Superior temporal gyrus (tissue), 1 donor: ENCODE results near the gene TRPM3.

Experiments
- DNase-seq: peaks from one replicate; pipeline ENCODE4 v3.0.0-alpha.2; 2016; ENCODE audit errors: extremely low spot score

Gene TRPM3

DNA sequence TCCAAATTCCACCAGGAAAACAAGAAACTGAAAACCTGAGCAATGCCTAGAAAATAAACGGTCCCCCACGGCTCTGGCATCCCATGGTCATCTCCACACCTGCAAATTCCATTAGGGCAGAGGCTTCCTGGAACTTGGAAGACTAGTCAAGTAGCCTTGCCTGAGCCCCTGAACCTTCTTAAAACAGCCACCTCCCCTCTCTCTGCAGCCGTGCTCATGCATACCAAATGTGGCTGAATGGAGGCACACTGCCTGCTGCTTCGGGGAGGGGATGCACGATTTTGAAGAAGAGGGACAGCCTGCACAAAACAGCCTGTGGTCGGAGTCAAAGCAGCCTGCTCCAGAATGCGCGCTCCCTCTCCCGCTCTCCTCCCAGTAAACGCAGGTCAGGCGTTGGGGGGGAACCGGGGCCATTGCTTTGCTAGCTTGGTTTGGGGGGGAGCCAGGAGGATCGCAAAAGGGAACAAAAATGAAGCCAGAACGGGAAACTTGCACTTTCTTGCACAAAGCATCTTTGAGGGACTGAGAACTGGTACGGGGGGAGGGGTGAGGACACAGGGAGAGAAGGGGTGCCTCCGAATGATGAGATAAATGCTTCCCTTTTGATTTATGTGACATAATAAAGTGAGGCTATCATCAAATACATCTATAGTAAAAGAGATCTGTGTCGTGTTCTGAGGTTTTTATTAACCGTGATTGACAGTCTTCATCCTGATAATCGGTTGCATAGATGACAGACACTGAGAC is at the start of gene TRPM3:
Gene TRPM3 (minus strand): TSS at position 347 of the 747 bp plus-strand sequence. CDS start 267 bp downstream, at position 80.
- DNase-seq = no peak

- no peak for DNase-seq
Observed at GRCh38 chr9:71168418-71168817, 47.0 kb upstream of the TRPM3 start.

- no peak for DNase-seq
Observed at GRCh38 chr9:71162126-71162525, 40.7 kb upstream of the TRPM3 start.

DNA sequence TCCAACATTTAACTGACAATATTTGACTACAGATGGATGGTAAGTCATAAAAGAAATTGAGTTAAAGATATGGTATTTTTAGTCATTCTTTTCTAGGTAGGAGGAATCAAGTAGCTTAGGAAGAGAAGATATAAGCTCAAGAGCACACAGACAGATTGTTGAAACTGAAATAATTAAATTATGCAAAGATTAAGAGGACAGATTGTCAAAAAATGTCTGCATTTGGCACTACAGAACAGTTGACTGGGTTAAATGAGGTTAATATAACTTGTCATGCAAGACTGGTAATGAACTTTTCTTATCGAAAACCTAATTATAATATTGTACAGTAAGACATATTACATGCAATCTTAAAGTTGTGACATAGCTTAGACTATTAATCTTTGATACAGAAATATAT is 36.3 kb upstream of the TRPM3 start:
- DNase-seq = no peak

GRCh38 chr9:71147368-71147767 is 25.9 kb upstream of the TRPM3 start:
- no peak for DNase-seq

DNA sequence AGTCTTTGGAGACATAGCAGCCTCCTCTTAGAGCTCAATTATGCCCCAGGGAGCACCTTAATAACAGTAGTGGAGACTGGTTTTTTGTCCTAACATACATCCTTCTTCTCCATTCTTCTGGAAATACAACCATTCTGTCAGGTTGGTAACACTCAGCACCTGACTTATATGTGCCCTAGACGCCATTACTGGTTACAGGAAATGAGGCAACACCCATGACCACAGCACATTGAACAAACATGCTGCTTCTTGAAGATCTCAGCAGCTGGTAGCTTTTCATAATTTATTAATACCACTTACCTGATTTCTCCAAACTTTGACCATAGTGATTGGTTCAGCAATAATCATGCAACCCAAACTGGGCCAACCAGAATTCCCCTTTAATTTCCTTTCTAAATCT is 25.1 kb upstream of the TRPM3 start:
- DNase-seq = no peak

DNA sequence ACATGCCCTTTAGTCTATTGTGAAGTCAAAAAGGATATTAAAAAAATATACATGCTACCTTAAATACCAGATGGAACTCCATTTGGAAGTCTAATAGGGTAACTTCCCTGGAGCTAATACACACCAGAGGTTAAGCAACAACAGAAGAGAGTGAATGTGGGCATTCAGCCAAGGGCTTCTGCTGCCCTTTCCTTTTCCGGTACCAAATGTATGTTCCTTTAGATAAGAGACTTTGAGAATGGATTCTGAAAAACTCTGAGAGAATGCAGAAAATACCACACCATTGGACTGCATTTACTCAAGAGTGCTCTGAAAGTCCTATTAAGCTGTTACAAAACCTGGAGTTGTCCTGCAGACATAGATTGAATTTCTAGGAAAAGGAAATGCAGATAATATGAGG is 23.8 kb upstream of the TRPM3 start:
- DNase-seq = no peak

DNA sequence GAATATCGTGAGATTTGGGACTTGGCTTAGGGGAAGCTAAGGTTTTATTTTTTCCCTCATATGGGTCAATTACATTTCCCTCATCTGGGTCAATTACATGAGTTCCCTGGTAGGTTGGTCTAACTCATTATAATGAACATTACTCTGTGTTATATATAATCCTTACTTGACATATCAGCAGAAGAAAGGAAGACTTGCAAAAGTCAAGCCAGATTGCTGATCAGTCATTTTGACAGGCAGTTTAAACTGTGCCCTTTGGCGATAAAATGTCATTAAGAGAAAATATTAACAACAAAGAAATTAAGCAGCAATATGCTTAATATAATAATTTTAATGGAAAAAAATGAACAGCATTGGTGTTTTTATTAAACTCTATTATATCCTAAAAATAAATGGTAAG is 23.1 kb upstream of the TRPM3 start:
- DNase-seq = no peak

- DNase-seq = no peak
Observed at GRCh38 chr9:71136696-71137095, 15.3 kb upstream of the TRPM3 start.

- DNase-seq = no peak
Observed at GRCh38 chr9:71131145-71131544, 9.7 kb upstream of the TRPM3 start.

DNA sequence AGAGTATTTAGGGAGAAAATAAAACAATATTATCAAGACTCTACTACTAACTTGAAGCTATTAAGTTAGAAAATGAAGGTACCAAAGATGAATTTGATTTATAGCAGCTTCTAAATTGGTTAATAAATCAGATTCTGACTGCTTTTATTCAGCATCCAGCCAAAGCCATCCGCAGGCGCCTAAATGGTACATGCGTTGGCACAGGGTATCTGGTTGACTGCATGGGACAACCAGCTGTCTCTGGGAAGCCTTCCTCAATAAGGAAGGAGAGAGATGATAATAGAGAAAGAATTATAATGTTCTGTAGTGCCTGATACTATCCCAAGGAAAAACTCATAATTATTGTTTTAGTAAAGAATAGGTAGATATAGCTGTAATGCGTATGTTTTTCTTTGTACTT is 9.1 kb upstream of the TRPM3 start:
- DNase-seq = no peak

GRCh38 chr9:71128796-71129195 is 7.4 kb upstream of the TRPM3 start:
- DNase-seq = no peak

DNA sequence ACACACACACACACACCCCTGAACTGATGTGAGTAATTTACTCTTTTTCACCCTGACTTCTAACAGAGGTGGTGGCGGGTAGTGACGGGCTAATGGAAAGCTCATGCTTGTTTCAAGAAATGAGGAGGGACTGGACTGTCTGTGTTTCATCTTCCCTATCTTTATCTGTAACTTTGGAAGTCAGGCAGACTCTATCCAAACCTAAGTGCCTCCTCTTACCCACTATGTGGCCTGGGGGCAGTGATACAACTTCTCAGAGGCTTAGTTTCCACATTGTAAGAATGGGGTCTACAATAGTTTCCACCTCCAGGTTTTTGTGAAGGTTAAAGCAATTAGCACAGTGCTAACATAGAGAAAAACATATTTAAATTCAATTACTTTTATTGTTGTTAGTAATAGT is 5.9 kb upstream of the TRPM3 start:
- DNase-seq = no peak

GRCh38 chr9:71122421-71122820 is 1.0 kb upstream of the TRPM3 start:
- no peak for DNase-seq

DNA sequence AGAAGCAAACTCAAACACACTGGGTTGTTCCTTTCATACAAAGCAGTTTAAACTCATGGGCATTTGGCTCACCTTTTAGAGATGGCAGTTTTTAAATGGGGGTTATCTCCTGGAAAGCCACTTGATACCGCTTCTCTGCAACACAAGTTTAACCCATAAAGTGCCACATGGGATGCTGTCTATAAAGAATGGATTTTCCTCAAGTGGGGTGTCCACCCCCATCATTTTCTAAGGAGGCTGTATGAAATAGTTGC is 528 bp upstream of the TRPM3 start:
- no peak for DNase-seq

- no peak for DNase-seq
Observed at GRCh38 chr9:71120501-71121247, 747 bp downstream of the TRPM3 start.

DNA sequence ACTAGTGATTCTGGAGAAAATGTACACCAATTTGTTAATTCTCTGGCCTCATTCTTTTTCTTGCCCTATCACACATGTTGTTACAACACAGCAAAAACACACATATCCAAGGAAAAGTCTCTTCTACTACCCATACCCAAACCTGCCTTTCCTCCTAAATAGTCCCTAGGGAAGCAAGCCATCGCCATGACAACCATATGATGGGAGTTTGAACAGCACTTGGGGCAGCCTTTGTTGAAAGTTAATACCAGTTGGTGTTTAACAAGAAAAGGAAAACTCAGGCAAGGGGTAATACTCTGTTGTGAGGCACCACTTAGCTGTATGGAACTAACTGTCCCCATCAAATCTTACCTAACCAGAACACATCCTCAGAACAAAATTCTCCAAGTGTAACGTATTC is 1.7 kb downstream of the TRPM3 start:
- no peak for DNase-seq

DNA sequence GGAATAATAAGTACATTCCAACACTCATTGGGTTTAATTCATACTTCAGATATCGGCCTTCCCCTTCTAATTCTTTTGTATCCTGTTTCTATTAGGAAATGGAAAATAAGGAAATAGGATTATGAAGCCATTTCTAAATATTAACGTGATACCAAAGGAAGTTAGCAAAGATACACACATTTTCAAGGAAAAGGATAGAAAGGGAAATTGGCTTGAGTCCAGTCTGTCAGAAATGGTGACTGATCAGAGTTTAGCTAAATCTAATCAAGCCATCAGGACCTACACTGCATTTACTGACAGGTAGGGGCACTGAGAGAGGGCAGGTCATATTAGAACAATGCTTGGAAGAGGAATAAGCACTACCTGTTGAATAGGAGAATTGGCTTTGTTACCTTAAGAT is 3.1 kb downstream of the TRPM3 start:
- no peak for DNase-seq

DNA sequence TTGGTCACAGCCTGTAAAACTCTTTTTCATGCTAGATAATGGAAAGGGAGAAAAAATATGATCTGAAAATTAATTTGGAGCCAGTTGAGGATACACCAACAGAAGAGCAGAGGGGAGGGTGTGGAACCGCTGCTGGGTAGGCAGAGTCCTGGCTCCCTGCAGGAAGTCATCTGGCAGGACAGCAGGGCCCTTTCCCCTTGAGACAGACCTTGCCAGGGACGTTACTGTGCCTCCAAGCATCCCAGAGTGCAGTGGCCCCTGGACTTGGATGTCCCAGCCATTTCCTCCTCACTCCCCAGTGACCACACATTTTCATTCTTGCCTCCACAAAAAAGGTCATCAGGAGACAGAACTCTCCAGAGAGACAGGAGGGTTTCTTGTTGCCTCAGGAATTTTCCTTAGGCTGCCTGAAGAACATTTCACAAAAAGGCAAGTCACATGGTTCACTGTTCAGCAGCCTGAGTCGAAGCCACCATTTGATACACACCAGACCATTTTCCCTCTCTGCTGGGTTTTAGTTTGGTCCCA is 5.9 kb downstream of the TRPM3 start:
- no peak for DNase-seq

DNA sequence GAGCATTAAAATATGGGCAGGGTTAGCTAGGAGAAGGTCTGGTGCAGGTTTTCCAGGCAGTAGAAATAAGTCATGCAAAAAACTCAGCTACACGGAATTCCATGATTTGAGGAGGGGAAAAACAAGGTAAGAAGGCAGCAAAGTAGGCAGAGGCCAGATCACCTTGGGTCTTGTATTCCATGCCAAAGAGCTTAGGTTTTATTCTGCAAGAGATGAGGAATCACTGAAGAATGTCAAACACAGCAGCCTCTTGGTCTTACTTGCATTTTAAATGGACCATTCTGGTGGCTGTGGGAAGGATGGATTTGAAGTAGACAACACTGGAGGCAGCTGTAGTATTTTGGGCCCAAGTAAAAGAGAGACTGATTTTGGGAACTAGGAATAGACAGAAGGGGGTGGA is 8.6 kb downstream of the TRPM3 start:
- no peak for DNase-seq

DNA sequence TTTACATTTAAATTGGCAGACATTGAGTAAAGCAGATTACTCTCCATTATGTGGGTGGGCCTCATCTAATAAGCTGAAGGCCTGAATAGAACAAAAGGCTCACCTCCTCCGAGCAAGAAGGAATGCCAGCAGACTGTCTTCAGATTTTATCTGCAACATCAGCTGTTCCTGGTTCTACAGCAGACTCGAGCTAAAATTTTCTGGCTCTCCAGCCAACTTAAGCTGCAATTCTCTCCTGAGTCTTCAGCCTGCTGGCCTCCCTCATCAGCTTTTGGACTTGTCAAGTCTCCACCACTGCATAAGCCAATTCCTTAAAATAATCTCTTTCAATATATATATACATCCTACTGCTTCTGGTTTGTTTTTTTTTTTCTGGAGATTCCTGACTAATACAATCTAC is 12.5 kb downstream of the TRPM3 start:
- DNase-seq = no peak

- no peak for DNase-seq
Observed at GRCh38 chr9:71106992-71107391, 14.4 kb downstream of the TRPM3 start.

- DNase-seq = no peak
Observed at GRCh38 chr9:71105192-71105591, 16.2 kb downstream of the TRPM3 start.

DNA sequence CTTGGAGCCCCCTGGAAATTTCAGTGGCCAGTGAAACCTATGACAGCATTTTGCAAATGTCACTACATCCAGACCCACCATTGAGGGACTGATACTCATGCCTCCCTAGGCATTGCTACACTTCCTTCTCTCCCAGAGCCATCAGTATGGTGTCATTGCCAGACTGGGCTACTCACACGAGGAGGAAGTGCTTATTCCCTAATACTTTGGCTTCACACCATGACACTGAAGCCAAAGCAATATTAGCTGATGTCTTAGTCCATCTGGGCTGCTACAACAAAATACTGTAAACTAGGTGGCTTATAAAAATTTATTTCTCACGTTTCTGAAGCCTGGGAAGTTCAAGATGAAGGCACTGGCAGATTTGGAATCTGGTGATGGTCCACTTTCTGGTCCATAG is 22.6 kb downstream of the TRPM3 start:
- no peak for DNase-seq
